PC-9 (cell line): ENCODE measurements around the gene TMEM63B.

Experiments used
- CTCF ChIP-seq: fragments of 200-600 bp; sonication (generic); conservative IDR thresholded peaks from 2 replicates; pipeline ENCODE4 v1.6.1; 2017; ENCODE audit warnings: mixed run types, antibody characterized with exemption, mild to moderate bottlenecking, moderate library complexity
- EZH2 ChIP-seq: fragments of 200-600 bp; sonication (generic); IDR thresholded peaks from 2 replicates; pipeline ENCODE4 v1.8.0; 2017; ENCODE audit warnings: antibody characterized with exemption, low read depth

GRCh38 chr6:44154067-44154466, 26.7 kb downstream of the TMEM63B start:
- TF ChIP-seq CTCF (no peak), EZH2 (no peak)
